ENCODE measurements around the gene SLC38A3. TPM values are rescaled to one million over a fixed set of nuclear protein-coding genes. Genes with fewer than 3 reads are reported as not detected.

The SLC38A3 gene
- total and polyA plus RNA-seq, 9 of the 15 experiments (the other 6 are each of a cell fraction or from before 2014, with no cell fraction given) = 0.09 to 0.38 (median 0.16) TPM; not detected in 6

GRCh38 chr3:50224639-50225038 lies 19.6 kb downstream of the SLC38A3 start (continued):
- TF ChIP-seq BRF1 (IDR thresholded peaks at IDR 0.05; ENCODE audit: borderline replicate concordance, extremely low read depth, insufficient read length) (no peak), SNIP1 (IDR thresholded peaks at IDR 0.05; ENCODE audit: low read depth) (no peak)
- TF ChIP-seq, protein P1, sequence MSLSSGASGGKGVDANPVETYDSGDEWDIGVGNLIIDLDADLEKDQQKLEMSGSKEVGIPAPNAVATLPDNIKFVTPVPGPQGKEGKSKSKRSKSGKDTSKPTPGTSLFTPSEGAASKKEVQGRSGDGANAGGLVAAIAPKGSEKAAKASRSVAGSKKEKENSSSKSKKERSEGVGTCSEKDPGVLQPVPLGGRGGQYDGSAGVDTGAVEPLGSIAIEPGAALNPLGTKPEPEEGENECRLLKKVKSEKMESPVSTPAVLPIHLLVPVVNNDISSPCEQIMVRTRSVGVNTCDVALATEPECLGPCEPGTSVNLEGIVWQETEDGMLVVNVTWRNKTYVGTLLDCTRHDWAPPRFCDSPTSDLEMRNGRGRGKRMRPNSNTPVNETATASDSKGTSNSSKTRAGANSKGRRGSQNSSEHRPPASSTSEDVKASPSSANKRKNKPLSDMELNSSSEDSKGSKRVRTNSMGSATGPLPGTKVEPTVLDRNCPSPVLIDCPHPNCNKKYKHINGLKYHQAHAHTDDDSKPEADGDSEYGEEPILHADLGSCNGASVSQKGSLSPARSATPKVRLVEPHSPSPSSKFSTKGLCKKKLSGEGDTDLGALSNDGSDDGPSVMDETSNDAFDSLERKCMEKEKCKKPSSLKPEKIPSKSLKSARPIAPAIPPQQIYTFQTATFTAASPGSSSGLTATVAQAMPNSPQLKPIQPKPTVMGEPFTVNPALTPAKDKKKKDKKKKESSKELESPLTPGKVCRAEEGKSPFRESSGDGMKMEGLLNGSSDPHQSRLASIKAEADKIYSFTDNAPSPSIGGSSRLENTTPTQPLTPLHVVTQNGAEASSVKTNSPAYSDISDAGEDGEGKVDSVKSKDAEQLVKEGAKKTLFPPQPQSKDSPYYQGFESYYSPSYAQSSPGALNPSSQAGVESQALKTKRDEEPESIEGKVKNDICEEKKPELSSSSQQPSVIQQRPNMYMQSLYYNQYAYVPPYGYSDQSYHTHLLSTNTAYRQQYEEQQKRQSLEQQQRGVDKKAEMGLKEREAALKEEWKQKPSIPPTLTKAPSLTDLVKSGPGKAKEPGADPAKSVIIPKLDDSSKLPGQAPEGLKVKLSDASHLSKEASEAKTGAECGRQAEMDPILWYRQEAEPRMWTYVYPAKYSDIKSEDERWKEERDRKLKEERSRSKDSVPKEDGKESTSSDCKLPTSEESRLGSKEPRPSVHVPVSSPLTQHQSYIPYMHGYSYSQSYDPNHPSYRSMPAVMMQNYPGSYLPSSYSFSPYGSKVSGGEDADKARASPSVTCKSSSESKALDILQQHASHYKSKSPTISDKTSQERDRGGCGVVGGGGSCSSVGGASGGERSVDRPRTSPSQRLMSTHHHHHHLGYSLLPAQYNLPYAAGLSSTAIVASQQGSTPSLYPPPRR (CRISPR knock-in tag; IDR thresholded peaks at IDR 0.05; ENCODE audit: borderline replicate concordance) = no peak

DNA sequence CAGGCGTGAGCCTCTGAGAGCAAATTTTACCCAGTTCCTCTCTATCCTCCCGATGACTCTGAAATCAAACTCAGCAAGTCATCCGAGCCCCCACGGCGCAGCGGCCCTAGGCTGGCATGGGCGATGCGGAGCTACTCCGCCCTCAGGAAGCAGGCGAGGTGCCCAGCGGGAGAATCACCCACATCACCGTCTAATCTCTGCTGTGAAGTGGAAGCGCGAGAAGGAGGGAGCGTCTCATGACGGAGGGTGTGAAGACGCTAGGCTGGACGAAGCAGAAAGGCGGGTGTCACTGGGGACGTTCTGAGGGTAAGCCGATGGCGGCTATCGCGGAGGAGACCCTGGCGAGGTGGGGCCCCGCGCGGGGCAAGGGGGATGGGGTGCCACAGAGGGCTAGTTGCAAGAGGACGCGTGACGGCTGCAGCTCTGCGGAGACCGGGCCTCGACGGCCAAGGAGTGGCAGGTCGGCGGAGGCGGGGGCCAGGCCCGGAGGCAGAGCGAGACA lies 21.9 kb downstream of the SLC38A3 start:
- FAIRE-seq (no peak), ATAC-seq (no peak; the same call in 2 of the 3 replicates), DNase-seq (ENCODE audit: extremely low read depth in 1 of 4, low spot score in 3 of 4) (peak in 2 of 4 experiments; percentile 20 to 37)
- intact Hi-C loops (cut with micrococcal nuclease) = loop anchor here (1.0 kb wide), 4 partner anchors 19 to 97 kb away; no protein-coding TSS in a partner anchor
- no peaks in the 10 kb centered on the region for H3K79me2 ChIP-seq (ENCODE audit: control insufficient read depth, insufficient read depth, low read length)
- no peaks in the 10 kb centered on the region for H3K9me3 ChIP-seq (replicated peaks; ENCODE audit: control insufficient read depth, insufficient read depth, low read depth, low read length)
- H3K4me2 ChIP-seq (ENCODE audit: insufficient read depth, low read length) = peak overlapping the region; percentile 83
- H3K36me3 ChIP-seq (ENCODE audit: control insufficient read depth, insufficient read depth, low read length) = no peaks in the 10 kb centered on the region
- H2AFZ ChIP-seq (ENCODE audit: low read depth, low read length) = peak overlapping the region; percentile 97
- BruUV-seq (replicated peaks) = no TSS peak
- no peaks in the 10 kb centered on the region for H4K20me1 ChIP-seq (replicated peaks; ENCODE audit: control insufficient read depth, insufficient read depth, low read length)
- H3K4me3 ChIP-seq = peak overlapping the region; percentile 47
- ChIA-PET CTCF (ENCODE audit: low intra/inter-chr PET ratio) (interaction anchor here (0.6 to 4.0 kb wide), 10 partner anchors 19 to 369 kb away, joined by 3 to 91 read pairs (median 6); partner anchors contain the start of genes HYAL3 and NAA80), POLR2A (interaction anchor here (0.7 to 0.9 kb wide), 3 partner anchors 14 to 55 kb away, joined by 3 to 4 read pairs (median 3); no protein-coding TSS in a partner anchor)
- H3K27me3 ChIP-seq (ENCODE audit: control insufficient read depth in 2 of 2, insufficient read depth in 2 of 2, low read length in 2 of 2) = no peaks in the 10 kb centered on the region
- H3K9me1 ChIP-seq (ENCODE audit: control insufficient read depth, insufficient read depth, low read length) = no peaks in the 10 kb centered on the region
- peak overlapping the region; percentile 25 to 90; a peak in 2 of 4 replicates for H3K9ac ChIP-seq (ENCODE audit: insufficient read depth in 1 of 2, low read depth in 2 of 2, low read length in 2 of 2)
- in situ Hi-C loops (cut with MboI) = loop anchor here (5.0 kb wide), 2 partner anchors 35 to 45 kb away; partner anchors contain the start of gene GNAT1
- H3K27ac ChIP-seq (ENCODE audit: extremely low read depth, low read depth, low read length) = no peak overlapping the region; the same call in 2 of the 3 replicates
- H3K4me1 ChIP-seq (replicated peaks in 1 of 2; ENCODE audit: control insufficient read depth in 2 of 2, insufficient read depth in 2 of 2, low read length in 2 of 2) = peaks cover 18 to 43% of the 10 kb centered on the region in 2 experiments
- 8% methylated on average over 19 of the region's 40 CpGs for WGBS (ENCODE audit: insufficient coverage, low coverage, missing lambda C conversion rate)
- TF ChIP-seq, protein P2, sequence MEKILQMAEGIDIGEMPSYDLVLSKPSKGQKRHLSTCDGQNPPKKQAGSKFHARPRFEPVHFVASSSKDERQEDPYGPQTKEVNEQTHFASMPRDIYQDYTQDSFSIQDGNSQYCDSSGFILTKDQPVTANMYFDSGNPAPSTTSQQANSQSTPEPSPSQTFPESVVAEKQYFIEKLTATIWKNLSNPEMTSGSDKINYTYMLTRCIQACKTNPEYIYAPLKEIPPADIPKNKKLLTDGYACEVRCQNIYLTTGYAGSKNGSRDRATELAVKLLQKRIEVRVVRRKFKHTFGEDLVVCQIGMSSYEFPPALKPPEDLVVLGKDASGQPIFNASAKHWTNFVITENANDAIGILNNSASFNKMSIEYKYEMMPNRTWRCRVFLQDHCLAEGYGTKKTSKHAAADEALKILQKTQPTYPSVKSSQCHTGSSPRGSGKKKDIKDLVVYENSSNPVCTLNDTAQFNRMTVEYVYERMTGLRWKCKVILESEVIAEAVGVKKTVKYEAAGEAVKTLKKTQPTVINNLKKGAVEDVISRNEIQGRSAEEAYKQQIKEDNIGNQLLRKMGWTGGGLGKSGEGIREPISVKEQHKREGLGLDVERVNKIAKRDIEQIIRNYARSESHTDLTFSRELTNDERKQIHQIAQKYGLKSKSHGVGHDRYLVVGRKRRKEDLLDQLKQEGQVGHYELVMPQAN (IDR thresholded peaks at IDR 0.05; ENCODE audit: borderline replicate concordance) = 0 out of 2 replicates have a peak, but pooled peaks have one; percentile 14
- TF ChIP-seq, protein P3, sequence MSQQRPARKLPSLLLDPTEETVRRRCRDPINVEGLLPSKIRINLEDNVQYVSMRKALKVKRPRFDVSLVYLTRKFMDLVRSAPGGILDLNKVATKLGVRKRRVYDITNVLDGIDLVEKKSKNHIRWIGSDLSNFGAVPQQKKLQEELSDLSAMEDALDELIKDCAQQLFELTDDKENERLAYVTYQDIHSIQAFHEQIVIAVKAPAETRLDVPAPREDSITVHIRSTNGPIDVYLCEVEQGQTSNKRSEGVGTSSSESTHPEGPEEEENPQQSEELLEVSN (IDR thresholded peaks at IDR 0.05; ENCODE audit: borderline replicate concordance in 1 of 2, extremely low read depth in 1 of 2, insufficient read depth in 1 of 2, insufficient read length in 1 of 2, low read depth in 1 of 2, low read length in 1 of 2, poor library complexity in 1 of 2, severe bottlenecking in 1 of 2) = peak in 1 of 2 experiments; percentile 61
- no peak for TF ChIP-seq FOXM1 (IDR thresholded peaks at IDR 0.05; ENCODE audit: low read depth)
- TF ChIP-seq FOXM1 (CRISPR knock-in tag; IDR thresholded peaks at IDR 0.05; ENCODE audit: low read depth) = no peak
- TF ChIP-seq NR4A1 (CRISPR knock-in tag; IDR thresholded peaks at IDR 0.05) = no peak
- TF ChIP-seq NR4A1 (tag; IDR thresholded peaks at IDR 0.05) = no peak
- 0 out of 2 replicates have a peak, but pooled peaks have one; percentile 2 for TF ChIP-seq CTBP1 (IDR thresholded peaks at IDR 0.05; ENCODE audit: borderline replicate concordance)
- no peak for TF ChIP-seq CREB1 (IDR thresholded peaks at IDR 0.05)
- no peak for TF ChIP-seq CREB1 (CRISPR knock-in tag; IDR thresholded peaks at IDR 0.05)

Measured in K562 (cell line).